HEK293T (cell line): Measurements from ENCODE around the gene KRT80.

Source experiments
- ARNT ChIP-seq: fragments of 450-650 bp; IDR thresholded peaks from 2 replicates; pipeline ENCODE4 v1.6.1; 2017; ENCODE audit warnings: mild to moderate bottlenecking
- BHLHE40 ChIP-seq: fragments of 450-650 bp; IDR thresholded peaks from 2 replicates; pipeline ENCODE4 v1.6.1; 2016; ENCODE audit warnings: mild to moderate bottlenecking, moderate library complexity, borderline replicate concordance
- ELF4 ChIP-seq: fragments of 450-650 bp; IDR thresholded peaks from 2 replicates; pipeline ENCODE4 v1.6.1; 2017; ENCODE audit warnings: antibody characterized with exemption
- FOXA1 ChIP-seq: fragments of 450-650 bp; IDR thresholded peaks from 2 replicates; pipeline ENCODE4 v1.6.1; 2016; ENCODE audit warnings: mild to moderate bottlenecking
- FOXM1 ChIP-seq: fragments of 450-650 bp; IDR thresholded peaks from 2 replicates; pipeline ENCODE4 v1.6.1; 2017; ENCODE audit warnings: mild to moderate bottlenecking, borderline replicate concordance
- HDGF ChIP-seq: fragments of 450-650 bp; IDR thresholded peaks from 2 replicates; pipeline ENCODE4 v1.6.1; 2017; ENCODE audit warnings: antibody characterized with exemption, borderline replicate concordance
- SP1 ChIP-seq: fragments of 450-650 bp; IDR thresholded peaks from 2 replicates; pipeline ENCODE4 v1.6.1; 2017
- SUZ12 ChIP-seq: fragments of 450-650 bp; IDR thresholded peaks from 2 replicates; pipeline ENCODE4 v1.6.1; 2016; ENCODE audit warnings: mild to moderate bottlenecking

GRCh38 chr12:52213564-52214420 lies 22.0 kb upstream of the KRT80 start:
- TF ChIP-seq HDGF, result no peak
- no peak for TF ChIP-seq SP1
- no peak for TF ChIP-seq BHLHE40
- TF ChIP-seq FOXA1, result no peak
- TF ChIP-seq SUZ12, result no peak
- TF ChIP-seq ARNT, result no peak
- TF ChIP-seq FOXM1, result no peak
- no peak for TF ChIP-seq ELF4
